Glutamatergic neuron (in vitro differentiated cells): ENCODE data around the gene PROCA1. TPM values are rescaled to one million over a fixed set of nuclear protein-coding genes. Genes with fewer than 3 reads are reported as not detected.
A peak's percentile ranks its signal among the peaks of the same experiment; 100 is the strongest.

Experiments used
- DNase-seq: peaks from one replicate; pipeline ENCODE4 v3.0.0; 2022
- H3K27ac Mint-ChIP-seq: one replicate; pipeline ENCODE4 v1.8.0; 2020; ENCODE audit warnings: mild to moderate bottlenecking, mixed read lengths, inconsistent platforms; ENCODE audit not compliant: unreplicated experiment
- H3K27me3 Mint-ChIP-seq: one replicate; pipeline ENCODE4 v1.8.0; 2020; ENCODE audit warnings: mild to moderate bottlenecking, moderate library complexity, mixed read lengths, inconsistent platforms; ENCODE audit not compliant: unreplicated experiment
- H3K36me3 Mint-ChIP-seq: one replicate; pipeline ENCODE4 v1.8.0; 2020; ENCODE audit warnings: mild to moderate bottlenecking, mixed read lengths, inconsistent platforms; ENCODE audit not compliant: unreplicated experiment
- H3K4me1 Mint-ChIP-seq: one replicate; pipeline ENCODE4 v1.8.0; 2020; ENCODE audit warnings: mild to moderate bottlenecking, low read depth, mixed read lengths, inconsistent platforms; ENCODE audit not compliant: unreplicated experiment
- H3K4me3 Mint-ChIP-seq: one replicate; pipeline ENCODE4 v1.8.0; 2020; ENCODE audit warnings: mild to moderate bottlenecking, mixed read lengths, inconsistent platforms; ENCODE audit not compliant: unreplicated experiment
- H3K9me3 Mint-ChIP-seq: one replicate; pipeline ENCODE4 v1.8.0; 2020; ENCODE audit warnings: mild to moderate bottlenecking, moderate library complexity, mixed read lengths, inconsistent platforms; ENCODE audit not compliant: unreplicated experiment
- CTCF ChIP-seq: fragments of 200-600 bp; sonication (generic); IDR thresholded peaks from one replicate; pipeline ENCODE4 v1.5.0; 2021; ENCODE audit not compliant: partially characterized antibody, unreplicated experiment
- total RNA-seq: library from RNA; stranded (reverse); fragmentation: NEBNext Ultra II Directional; extraction: Animal tissue kit (Norgen Biotek cat#: 25700); gene quantifications from one replicate; pipeline ENCODE4 v1.2.1, GENCODE V29; 2021; ENCODE audit not compliant: unreplicated experiment

PROCA1 gene
- total RNA-seq, 1 donor from 2014 or later, result 36.5 TPM

GRCh38 chr17:28749516-28750177 is 38.0 kb upstream of the PROCA1 start:
- peaks cover 28% of the 10 kb centered on the region for H3K27me3 Mint-ChIP-seq
- H3K36me3 Mint-ChIP-seq, result no peaks in the 10 kb centered on the region
- TF ChIP-seq CTCF, result no peak
- no peak for DNase-seq
- H3K4me3 Mint-ChIP-seq, result peak overlapping the region; percentile 61
- no peak overlapping the region for H3K27ac Mint-ChIP-seq
- peaks cover 13% of the 10 kb centered on the region for H3K4me1 Mint-ChIP-seq
- peaks cover 24% of the 10 kb centered on the region for H3K9me3 Mint-ChIP-seq

DNA sequence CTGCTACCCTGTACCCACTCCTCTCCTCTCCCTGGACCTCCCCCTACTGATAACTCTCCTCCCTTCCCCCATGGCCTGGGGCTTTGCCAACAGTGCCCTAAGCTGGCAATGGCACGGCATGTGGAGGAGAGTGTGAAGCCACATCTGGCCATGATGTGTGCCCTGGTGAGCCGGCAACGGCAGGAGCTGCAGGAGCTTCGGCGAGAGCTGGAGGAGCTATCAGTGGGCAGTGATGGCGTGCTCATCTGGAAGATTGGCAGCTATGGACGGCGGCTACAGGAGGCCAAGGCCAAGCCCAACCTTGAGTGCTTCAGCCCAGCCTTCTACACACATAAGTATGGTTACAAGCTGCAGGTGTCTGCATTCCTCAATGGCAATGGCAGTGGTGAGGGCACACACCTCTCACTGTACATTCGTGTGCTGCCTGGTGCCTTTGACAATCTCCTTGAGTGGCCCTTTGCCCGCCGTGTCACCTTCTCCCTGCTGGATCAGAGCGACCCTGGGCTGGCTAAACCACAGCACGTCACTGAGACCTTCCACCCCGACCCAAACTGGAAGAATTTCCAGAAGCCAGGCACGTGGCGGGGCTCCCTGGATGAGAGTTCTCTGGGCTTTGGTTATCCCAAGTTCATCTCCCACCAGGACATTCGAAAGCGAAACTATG is 37.3 kb upstream of the PROCA1 start:
- Mint-ChIP-seq H3K9me3 (peaks cover 24% of the 10 kb centered on the region), H3K4me1 (peaks cover 13% of the 10 kb centered on the region), H3K36me3 (no peaks in the 10 kb centered on the region), H3K27me3 (peaks cover 30% of the 10 kb centered on the region), H3K27ac (peak overlapping the region; percentile 52), H3K4me3 (no peak overlapping the region)
- no peak for DNase-seq
- TF ChIP-seq CTCF, result no peak

DNA sequence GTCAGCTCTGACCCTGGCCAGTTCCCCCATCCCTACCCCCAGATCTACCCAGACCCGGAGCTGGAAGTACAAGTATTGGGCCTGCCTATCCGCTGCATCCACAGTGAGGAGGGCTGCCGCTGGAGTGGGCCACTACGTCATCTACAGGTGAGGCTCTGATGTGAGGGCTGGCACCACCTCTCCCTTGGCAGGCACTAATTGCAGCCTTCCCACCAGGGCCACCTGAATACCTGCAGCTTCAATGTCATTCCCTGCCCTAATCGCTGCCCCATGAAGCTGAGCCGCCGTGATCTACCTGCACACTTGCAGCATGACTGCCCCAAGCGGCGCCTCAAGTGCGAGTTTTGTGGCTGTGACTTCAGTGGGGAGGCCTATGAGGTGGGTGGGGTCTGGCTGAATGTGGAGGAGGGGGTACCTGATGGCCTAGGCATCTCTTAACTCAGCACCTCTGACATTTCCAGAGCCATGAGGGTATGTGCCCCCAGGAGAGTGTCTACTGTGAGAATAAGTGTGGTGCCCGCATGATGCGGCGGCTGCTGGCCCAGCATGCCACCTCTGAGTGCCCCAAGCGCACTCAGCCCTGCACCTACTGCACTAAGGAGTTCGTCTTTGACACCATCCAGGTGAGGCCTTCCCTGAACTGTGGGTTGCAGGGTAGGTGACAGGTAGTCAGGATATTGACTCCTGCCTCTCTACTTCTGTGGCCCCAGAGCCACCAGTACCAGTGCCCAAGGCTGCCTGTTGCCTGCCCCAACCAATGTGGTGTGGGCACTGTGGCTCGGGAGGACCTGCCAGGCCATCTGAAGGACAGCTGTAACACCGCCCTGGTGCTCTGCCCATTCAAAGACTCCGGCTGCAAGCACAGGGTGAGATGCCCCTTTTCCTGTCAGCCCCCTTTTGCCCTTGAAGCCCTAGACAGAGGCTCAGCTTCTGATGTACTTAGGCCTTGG is 36.4 kb upstream of the PROCA1 start:
- Mint-ChIP-seq H3K9me3 (peaks cover 25% of the 10 kb centered on the region), H3K27me3 (peaks cover 31% of the 10 kb centered on the region), H3K4me1 (peaks cover 13% of the 10 kb centered on the region), H3K36me3 (no peaks in the 10 kb centered on the region), H3K27ac (peak overlapping the region; percentile 96), H3K4me3 (peak overlapping the region; percentile 90)
- no peak for TF ChIP-seq CTCF
- no peak for DNase-seq

- peak overlapping the region; percentile 90 for H3K4me3 Mint-ChIP-seq
- no peaks in the 10 kb centered on the region for H3K36me3 Mint-ChIP-seq
- peak; percentile 11 for TF ChIP-seq CTCF
- peak overlapping the region; percentile 96 for H3K27ac Mint-ChIP-seq
- H3K9me3 Mint-ChIP-seq, result peaks cover 28% of the 10 kb centered on the region
- peak; percentile 42 for DNase-seq
- peaks cover 13% of the 10 kb centered on the region for H3K4me1 Mint-ChIP-seq
- H3K27me3 Mint-ChIP-seq, result peaks cover 32% of the 10 kb centered on the region
Measured at GRCh38 chr17:28747051-28747691, 35.5 kb upstream of the PROCA1 start.
